ENCODE measurements around the gene GLIS1.

GRCh38 chr1:53641481-53642214, 97.3 kb downstream of the GLIS1 start:
- TF ChIP-seq EZH2 (IDR thresholded peaks at IDR 0.05; ENCODE audit: insufficient read depth, poor library complexity, severe bottlenecking) (no peak), EZH2phosphoT487 (IDR thresholded peaks at IDR 0.05; ENCODE audit: insufficient read depth, low read depth) (no peak)

All from GM23248 (cell line).